ENCODE results near the gene DIO2.

Gene DIO2

GRCh38 chr14:80215081-80215480 lies 3.8 kb upstream of the DIO2 start:
- no peak for TF ChIP-seq ZC3H10 (CRISPR knock-in tag; IDR thresholded peaks at IDR 0.05)
- TF ChIP-seq, protein P1, sequence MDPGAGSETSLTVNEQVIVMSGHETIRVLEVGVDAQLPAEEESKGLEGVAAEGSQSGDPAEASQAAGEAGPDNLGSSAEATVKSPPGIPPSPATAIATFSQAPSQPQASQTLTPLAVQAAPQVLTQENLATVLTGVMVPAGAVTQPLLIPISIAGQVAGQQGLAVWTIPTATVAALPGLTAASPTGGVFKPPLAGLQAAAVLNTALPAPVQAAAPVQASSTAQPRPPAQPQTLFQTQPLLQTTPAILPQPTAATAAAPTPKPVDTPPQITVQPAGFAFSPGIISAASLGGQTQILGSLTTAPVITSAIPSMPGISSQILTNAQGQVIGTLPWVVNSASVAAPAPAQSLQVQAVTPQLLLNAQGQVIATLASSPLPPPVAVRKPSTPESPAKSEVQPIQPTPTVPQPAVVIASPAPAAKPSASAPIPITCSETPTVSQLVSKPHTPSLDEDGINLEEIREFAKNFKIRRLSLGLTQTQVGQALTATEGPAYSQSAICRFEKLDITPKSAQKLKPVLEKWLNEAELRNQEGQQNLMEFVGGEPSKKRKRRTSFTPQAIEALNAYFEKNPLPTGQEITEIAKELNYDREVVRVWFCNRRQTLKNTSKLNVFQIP (CRISPR knock-in tag; IDR thresholded peaks at IDR 0.05; ENCODE audit: borderline replicate concordance, low read depth): no peak
- TF ChIP-seq, protein P2, sequence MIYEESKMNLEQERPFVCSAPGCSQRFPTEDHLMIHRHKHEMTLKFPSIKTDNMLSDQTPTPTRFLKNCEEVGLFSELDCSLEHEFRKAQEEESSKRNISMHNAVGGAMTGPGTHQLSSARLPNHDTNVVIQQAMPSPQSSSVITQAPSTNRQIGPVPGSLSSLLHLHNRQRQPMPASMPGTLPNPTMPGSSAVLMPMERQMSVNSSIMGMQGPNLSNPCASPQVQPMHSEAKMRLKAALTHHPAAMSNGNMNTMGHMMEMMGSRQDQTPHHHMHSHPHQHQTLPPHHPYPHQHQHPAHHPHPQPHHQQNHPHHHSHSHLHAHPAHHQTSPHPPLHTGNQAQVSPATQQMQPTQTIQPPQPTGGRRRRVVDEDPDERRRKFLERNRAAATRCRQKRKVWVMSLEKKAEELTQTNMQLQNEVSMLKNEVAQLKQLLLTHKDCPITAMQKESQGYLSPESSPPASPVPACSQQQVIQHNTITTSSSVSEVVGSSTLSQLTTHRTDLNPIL (CRISPR knock-in tag; IDR thresholded peaks at IDR 0.05; ENCODE audit: low read depth): no peak
- TF ChIP-seq ZNF565 (CRISPR knock-in tag; conservative IDR thresholded peaks at IDR 0.05; ENCODE audit: low read depth): no peak
- TF ChIP-seq PPARA (CRISPR knock-in tag; IDR thresholded peaks at IDR 0.05; ENCODE audit: borderline replicate concordance): no peak
- no peak for TF ChIP-seq ZFP30 (CRISPR knock-in tag; IDR thresholded peaks at IDR 0.05)
- no peak for TF ChIP-seq SNAI2 (CRISPR knock-in tag; IDR thresholded peaks at IDR 0.05)
- no peak for TF ChIP-seq CSRNP3 (CRISPR knock-in tag; IDR thresholded peaks at IDR 0.05)
- TF ChIP-seq OSR1 (CRISPR knock-in tag; IDR thresholded peaks at IDR 0.05): no peak
- TF ChIP-seq ISL1 (CRISPR knock-in tag; IDR thresholded peaks at IDR 0.05): no peak
- no peak for TF ChIP-seq ARNTL (CRISPR knock-in tag; IDR thresholded peaks at IDR 0.05; ENCODE audit: borderline replicate concordance, low read depth)
- no peak for TF ChIP-seq PATZ1 (CRISPR knock-in tag; IDR thresholded peaks at IDR 0.05; ENCODE audit: borderline replicate concordance)
- no peak for TF ChIP-seq TCF4 (CRISPR knock-in tag; IDR thresholded peaks at IDR 0.05; ENCODE audit: borderline replicate concordance)
- TF ChIP-seq RARB (CRISPR knock-in tag; IDR thresholded peaks at IDR 0.05): no peak

DNA sequence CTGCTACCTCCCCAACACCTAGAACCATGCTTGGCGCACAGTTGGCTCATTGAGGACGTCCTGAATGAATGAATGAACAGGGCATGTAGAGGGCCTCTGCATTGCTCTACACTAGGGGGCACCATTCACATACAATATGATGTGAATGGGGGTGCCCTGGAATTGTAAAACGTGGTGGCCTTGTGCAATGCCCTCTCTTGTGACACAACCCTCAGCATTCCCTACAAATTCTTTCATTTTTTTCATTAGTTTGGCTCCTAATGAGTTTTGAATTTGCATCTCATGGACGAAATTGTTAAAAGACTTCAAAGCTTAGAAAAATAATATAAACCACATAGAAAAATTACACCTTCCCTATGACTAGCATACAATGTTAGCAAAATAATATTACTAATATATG lies 2.3 kb upstream of the DIO2 start:
- peak; percentile 61 for ATAC-seq
- no peak for TF ChIP-seq OSR1 (CRISPR knock-in tag; IDR thresholded peaks at IDR 0.05)

More at GRCh38 chr14:80215081-80215480, 3.8 kb upstream of the DIO2 start:
- ATAC-seq: no peak

DNA sequence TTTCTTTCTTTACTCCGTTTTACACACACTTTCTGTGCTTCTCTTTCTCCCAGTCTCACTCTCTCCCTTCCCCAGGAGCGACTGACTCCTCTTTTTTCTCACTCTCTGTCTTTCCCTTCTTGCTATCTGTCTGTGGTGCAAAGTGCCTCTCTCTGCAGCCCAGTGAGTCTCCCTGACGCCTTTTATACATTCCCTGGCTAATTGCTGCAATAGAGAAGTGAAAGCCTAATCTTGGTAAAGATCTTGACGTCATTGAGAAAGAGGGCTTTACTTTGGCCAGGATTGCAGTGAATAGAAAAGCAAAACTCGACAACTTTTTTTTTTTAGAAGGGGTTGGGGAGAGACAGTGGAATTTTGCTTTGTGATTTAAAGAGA lies 706 bp upstream of the DIO2 start:
- TF ChIP-seq BACH2 (CRISPR knock-in tag; IDR thresholded peaks at IDR 0.05; ENCODE audit: borderline replicate concordance) (no peak), ARNTL (CRISPR knock-in tag; IDR thresholded peaks at IDR 0.05; ENCODE audit: borderline replicate concordance, low read depth) (no peak), ZC3H10 (CRISPR knock-in tag; IDR thresholded peaks at IDR 0.05) (no peak), RARB (CRISPR knock-in tag; IDR thresholded peaks at IDR 0.05) (no peak), PPARA (CRISPR knock-in tag; IDR thresholded peaks at IDR 0.05; ENCODE audit: borderline replicate concordance) (no peak), ZNF8 (CRISPR knock-in tag; IDR thresholded peaks at IDR 0.05) (no peak)
- TF ChIP-seq, protein P2 (CRISPR knock-in tag; IDR thresholded peaks at IDR 0.05; ENCODE audit: low read depth): no peak
- peak; percentile 61 for ATAC-seq

- TF ChIP-seq BACH2 (CRISPR knock-in tag; IDR thresholded peaks at IDR 0.05; ENCODE audit: borderline replicate concordance): no peak
- TF ChIP-seq GLIS3 (CRISPR knock-in tag; IDR thresholded peaks at IDR 0.05): no peak
- TF ChIP-seq ZNF565 (CRISPR knock-in tag; conservative IDR thresholded peaks at IDR 0.05; ENCODE audit: low read depth): no peak
- TF ChIP-seq ZNF70 (CRISPR knock-in tag; IDR thresholded peaks at IDR 0.05): no peak
- TF ChIP-seq CSDC2 (CRISPR knock-in tag; IDR thresholded peaks at IDR 0.05): no peak
- no peak for TF ChIP-seq RARB (CRISPR knock-in tag; IDR thresholded peaks at IDR 0.05)
- no peak for TF ChIP-seq OSR1 (CRISPR knock-in tag; IDR thresholded peaks at IDR 0.05)
- no peak for TF ChIP-seq ESRRG (CRISPR knock-in tag; IDR thresholded peaks at IDR 0.05)
- no peak for TF ChIP-seq TOX (CRISPR knock-in tag; IDR thresholded peaks at IDR 0.05; ENCODE audit: borderline replicate concordance)
- TF ChIP-seq SNAI2 (CRISPR knock-in tag; IDR thresholded peaks at IDR 0.05): no peak
- TF ChIP-seq ISL1 (CRISPR knock-in tag; IDR thresholded peaks at IDR 0.05): no peak
- TF ChIP-seq TSHZ2 (CRISPR knock-in tag; IDR thresholded peaks at IDR 0.05): no peak
- no peak for TF ChIP-seq ZC3H10 (CRISPR knock-in tag; IDR thresholded peaks at IDR 0.05)
- no peak for TF ChIP-seq ZFP3 (CRISPR knock-in tag; IDR thresholded peaks at IDR 0.05)
- TF ChIP-seq ZNF8 (CRISPR knock-in tag; IDR thresholded peaks at IDR 0.05): no peak
- no peak for TF ChIP-seq CSRNP3 (CRISPR knock-in tag; IDR thresholded peaks at IDR 0.05)
- TF ChIP-seq ARNTL (CRISPR knock-in tag; IDR thresholded peaks at IDR 0.05; ENCODE audit: borderline replicate concordance, low read depth): no peak
- no peak for TF ChIP-seq ZFP30 (CRISPR knock-in tag; IDR thresholded peaks at IDR 0.05)
- ATAC-seq: no peak
Observed at GRCh38 chr14:80208461-80208860, 2.8 kb downstream of the DIO2 start.

Measured in SK-N-SH treated with all-trans-retinoic acid at 6 μM for 48 hours (cell line).